HG03460 (cell line): ENCODE results near the gene CXCL6.

Experiments
- ATAC-seq: cut with Tn5 transposase; IDR thresholded peaks from one replicate; pipeline ENCODE4 v1.9.1; 2021; ENCODE audit not compliant: unreplicated experiment

The CXCL6 gene

DNA sequence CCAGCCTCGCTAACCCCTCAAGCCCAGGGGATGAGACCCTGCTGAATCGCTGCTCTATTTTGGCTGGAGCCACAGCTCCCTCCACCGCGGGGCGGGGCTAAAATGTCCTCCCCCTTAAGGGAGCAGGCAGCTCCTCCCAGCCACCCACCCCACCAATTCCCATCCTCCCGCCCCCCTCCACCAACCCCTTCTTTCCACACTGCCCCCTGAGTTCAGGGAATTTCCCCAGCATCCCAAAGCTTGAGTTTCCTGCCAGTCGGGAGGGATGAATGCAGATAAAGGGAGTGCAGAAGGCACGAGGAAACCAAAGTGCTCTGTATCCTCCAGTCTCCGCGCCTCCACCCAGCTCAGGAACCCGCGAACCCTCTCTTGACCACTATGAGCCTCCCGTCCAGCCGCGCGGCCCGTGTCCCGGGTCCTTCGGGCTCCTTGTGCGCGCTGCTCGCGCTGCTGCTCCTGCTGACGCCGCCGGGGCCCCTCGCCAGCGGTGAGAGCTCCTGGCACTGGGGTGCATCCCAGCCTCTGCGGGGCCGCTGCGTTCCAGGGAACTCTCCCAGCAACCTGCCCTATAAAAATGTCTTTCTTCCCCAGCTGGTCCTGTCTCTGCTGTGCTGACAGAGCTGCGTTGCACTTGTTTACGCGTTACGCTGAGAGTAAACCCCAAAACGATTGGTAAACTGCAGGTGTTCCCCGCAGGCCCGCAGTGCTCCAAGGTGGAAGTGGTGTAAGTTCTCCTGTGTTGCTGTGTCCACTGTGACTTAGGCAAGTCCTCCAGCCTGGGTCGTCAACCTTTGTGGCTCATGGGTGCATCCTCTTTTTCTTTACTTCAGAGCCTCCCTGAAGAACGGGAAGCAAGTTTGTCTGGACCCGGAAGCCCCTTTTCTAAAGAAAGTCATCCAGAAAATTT is at the start of gene CXCL6:
TSS of gene CXCL6 (plus strand) at position 306 of the 907 bp plus-strand sequence. CDS start at position 379, 73 bp downstream.
- ATAC-seq, result no peak

DNA sequence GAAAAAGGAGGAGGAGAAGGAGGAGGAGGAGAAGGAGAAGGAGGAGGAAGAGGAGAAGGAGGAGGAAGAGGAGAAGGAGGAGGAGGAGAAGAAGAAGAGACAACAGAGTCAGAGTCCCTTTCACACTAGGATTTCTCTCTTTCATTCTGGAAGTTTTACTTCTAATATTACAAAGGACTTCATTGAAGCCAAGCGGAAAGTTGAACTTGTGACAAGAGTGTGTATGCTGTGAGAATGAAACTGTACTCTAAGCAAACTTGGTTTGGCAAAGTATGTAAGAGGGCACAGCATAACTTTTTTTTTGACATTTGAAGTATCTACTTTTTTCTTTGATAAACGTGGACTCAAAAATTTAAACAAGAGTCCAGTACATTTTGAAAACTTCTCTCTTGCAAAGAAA is 48.1 kb upstream of the CXCL6 start:
- no peak for ATAC-seq

DNA sequence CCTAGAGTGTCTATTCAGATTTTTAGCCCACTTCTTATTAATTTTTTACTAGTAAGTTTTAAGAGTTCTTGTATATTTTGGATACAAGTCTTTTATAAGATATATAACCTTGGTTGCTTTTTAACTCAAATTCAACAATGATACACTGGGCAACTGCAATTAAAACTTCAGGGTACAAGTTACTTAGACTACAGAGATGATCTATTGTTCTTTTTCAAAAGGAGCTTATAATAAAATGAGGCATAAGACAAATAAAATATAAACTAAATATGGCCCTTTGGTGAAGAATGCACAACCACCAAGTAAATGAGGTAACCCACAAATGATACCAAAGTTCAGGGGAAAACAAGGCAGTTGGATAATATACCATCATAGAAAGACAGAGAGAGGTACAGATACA is 37.6 kb upstream of the CXCL6 start:
- no peak for ATAC-seq

DNA sequence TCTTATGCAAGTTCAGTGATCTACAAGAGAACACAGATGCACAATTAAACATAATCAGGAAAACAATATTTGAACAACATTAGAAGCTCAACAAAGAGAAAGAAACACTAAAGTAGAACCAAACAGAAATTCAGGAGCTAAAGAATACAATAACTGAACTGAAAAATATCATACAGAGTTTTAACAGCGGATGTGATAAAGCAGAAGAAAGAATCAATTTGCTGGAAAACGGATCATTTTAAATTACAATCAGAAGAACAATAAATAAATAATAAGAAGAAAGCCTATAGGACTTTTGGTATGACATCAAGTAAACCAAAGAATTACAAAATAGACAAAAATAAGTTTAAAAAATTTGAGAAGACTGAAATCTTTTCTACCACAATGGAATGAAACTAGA is 36.3 kb upstream of the CXCL6 start:
- no peak for ATAC-seq

DNA sequence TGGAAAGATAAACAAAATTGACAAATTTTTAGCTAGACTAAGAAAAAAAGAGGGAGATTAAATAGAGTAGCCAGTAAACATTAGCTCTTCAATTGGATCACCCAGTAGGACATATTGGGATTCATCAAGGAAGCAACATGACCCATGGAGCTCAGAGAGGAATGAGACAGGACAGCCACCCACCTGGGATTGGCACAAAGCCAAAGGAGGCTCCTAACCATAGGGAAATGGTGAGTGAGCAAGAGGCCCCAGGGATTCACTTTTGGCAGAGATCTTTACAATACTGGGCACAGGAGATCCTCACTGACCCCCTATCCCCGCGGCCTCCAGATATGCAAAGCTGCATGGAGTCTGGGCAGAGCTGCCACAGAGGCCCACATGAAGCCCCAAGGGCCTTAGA is 34.8 kb upstream of the CXCL6 start:
- no peak for ATAC-seq

DNA sequence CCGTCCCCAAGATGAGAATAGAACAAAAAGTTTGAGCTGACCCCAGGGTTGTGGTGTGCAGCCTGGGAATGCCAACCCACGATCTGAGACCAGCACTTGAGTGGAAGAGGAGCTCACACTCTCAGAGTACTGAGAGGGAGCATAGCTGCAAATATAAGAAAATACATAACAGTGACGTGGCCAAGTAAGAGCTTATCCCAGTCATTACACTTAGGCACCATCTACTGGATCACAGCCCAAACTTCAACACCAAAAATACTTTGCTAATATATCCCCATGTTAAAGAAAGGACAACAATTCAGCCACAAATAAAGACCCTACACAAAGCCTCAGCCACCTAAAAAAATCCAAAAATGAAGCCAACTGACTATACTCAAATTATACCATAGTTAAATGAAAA is 33.3 kb upstream of the CXCL6 start:
- no peak for ATAC-seq

DNA sequence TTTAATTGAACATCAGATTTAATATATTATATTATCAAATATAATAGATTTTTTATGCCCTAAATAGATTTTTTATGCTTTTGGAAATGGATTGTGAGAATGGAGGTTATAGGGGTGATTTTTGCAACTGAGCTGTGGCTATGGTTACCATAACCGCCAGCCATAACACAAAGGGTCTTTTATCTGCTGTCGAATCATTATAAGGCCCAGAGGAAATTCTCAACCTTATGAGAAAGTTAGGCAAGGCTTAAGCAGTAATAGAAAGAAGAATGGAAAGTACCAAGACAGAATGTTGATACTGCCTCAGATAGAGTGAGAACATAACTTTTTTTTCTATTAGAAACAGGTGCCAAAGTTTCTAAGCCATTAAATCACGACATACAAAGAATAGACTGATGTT is 26.3 kb upstream of the CXCL6 start:
- ATAC-seq, result no peak

DNA sequence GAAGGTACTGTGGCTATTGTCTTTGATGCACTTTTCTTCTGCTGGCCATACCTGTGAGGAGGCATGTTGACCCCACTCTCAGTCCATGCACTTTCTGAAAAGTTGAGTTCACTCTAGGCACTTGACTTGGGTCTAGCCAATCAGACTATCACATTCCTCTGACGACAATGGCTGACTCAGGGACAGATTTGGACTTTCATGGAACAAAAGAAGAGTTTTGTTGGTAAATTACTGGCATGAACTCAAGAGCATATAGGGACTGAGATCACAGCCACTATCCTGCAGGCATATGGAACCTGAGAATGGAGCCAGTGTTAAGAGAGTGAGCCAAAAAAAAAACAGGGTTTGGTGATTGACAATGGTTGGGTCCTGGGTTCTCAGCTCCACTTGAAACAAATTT is 24.6 kb upstream of the CXCL6 start:
- ATAC-seq, result no peak

DNA sequence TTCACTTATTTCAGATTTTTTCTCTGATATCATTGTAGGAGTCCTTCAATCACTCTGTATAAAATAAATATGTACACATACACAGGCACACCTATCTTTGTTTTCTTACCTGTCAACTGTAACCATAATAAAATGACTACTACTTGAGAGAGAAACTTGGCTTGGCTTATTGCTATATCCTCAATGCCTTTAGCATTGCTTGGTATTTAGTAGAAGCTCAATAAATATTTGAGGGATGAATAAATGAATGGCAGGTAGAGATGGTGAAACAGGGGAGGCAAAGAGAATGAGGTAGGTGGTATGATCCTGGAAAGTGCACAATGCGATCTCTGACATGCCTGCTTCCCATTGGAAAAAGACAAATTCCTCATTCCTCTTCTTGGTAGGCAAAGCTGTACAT is 21.8 kb upstream of the CXCL6 start:
- ATAC-seq, result no peak

DNA sequence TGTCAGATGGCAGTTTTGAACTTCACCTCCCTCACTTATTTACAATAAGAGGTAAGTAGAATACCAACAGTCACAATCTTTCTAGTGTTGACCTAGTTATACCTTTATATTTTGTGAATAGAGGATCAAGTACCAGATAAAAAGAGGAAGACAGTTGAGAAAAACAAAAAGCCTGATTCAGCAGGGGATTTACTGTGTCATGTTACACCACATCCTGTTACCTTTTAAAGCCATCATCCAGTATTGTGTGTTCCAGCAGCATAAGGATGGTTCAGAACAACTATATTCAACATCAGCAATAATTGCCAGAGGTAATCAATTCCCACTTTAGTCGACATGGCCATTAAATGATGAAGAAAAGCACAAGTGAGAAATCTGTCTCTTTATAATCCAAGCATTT is 21.3 kb upstream of the CXCL6 start:
- ATAC-seq, result no peak

DNA sequence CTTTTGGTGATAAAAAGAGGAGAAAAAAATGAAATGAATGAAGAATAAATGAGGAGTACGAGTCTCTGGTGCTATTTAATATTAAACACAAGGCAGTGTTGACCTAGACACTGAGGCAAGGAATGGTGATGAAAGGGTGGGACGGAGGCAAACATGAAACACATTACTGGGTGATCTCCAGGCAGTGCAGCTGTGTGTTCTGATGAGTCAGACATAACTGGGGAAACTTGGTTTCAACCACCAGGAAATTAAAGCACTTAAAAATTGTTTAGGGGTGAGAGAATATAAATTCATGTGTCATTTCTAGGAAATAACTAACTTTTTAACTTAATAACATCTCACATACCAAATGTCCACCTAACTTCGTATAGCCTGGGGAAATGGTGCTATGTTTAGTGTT is 19.7 kb upstream of the CXCL6 start:
- no peak for ATAC-seq

DNA sequence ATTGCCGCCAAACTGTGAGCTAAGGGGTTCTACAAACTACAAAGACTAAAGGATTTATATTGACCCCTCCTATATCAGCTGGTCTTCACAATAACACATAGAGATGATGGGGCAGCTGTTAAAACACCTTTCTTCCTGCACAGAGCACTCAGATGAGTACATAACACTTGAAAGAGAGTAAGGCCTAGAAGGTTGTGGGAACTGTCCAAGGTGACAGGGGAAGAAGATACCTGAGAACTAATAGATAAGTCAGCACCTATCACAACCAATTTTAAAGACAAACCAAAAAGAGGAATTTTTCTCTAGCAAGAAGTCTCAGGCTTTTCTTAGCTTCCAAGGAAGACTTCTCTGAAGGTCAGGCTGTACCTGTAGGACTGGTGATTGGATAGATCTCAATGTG is 19.1 kb upstream of the CXCL6 start:
- ATAC-seq, result no peak

DNA sequence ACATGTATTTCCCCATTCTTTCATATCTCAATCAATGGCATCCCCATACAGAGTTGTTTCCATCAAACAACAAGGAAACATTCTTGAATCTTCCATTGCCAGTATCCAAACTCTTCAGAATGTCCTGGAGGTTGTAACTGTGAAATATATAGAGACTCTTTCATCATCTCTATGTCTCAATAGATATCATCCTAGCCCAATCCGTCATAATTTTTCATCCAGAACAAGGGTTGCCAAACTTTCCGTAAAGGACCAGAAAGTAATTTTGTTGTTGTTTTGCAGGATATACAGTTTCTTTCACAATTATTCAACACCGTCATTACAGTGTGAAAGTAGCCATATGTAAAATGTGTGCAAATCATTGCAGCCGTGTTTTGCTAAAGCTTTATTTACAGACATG is 15.2 kb upstream of the CXCL6 start:
- ATAC-seq, result no peak

DNA sequence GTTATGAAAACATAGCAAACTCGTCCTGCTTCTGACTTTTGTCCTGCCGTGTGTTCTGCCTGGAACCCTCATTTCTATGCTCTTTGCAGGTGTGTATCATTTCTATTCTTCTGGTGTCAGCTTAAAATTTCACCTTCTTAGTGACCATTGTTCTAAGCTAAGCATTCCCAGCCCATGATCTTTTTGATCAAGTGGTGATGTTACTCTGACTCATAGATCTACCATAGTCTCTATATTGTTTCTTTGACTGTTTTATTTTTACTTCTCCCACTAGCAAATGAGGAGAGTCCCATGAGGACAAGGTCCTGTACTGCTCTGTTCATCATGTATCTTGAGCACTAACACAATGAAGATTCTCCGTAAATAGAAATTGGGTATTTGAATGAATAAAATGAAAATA is 14.1 kb upstream of the CXCL6 start:
- no peak for ATAC-seq

DNA sequence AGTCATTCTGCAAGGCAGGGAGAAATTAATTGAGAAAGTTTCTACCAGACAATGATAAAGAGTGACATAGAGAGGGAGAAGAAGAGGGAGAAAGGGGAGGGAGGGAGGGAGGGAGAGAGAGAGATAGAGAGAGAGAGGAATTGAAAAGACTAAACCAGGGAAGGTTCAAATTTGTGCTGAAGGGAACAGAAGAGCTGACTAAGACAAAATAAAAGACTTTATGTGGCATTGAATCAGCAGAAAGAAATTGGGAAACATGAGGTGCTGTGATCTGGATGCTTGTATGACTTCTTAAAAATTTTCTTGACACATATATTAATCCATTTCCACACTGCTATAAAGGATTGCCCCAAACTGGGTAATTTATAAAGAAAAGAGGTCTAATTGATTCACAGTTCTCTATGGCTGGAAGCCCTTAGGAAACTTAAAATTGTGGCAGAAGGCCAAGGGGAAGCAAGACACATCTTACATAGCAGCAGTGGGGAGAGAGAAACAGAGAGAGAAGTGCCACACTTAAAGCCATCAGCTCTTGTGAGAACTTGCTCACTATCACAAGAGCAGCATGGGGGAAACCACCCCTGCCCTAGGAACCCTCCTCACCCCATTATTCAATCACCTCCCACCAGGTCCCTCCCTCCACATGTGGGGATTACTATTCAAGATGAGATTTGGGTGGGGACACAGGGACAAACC is 13.5 kb upstream of the CXCL6 start:
- ATAC-seq, result no peak

DNA sequence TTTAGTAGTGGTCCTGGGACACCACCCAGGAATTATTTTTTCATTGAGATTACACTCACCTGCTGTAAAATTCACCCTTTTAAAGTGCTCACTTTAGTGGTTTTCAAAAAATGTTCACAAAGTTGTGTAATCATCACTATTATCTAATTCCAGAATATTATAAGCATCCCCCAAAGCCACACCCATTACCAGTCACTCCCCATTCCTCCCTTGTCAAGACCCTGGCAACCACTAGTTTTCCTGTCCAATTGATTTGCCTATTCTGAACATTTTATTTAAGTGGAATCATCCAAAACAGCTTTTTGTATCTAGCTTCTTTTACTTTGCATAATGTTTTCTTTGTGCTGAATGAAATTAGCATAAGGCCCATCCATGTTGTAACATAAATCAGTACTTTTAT is 12.7 kb upstream of the CXCL6 start:
- ATAC-seq, result no peak

DNA sequence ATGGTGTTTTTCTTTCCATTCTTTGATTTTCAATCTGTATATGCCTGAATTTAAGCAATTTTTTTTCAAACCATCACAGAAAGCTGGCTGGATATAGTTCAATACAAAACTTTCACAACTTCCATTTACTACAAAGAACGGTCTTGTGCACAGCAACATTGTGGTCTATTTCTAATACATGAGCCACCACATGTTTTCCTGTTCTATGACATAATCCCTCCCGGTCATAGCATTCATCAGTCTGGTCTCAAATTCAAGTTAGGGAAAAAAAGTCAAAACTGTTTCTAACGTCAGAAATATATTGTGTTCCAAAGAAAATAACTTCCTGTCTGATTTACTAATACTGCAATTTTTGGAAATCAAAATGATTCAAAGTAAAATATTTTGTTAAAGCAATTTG is 7.5 kb upstream of the CXCL6 start:
- no peak for ATAC-seq

DNA sequence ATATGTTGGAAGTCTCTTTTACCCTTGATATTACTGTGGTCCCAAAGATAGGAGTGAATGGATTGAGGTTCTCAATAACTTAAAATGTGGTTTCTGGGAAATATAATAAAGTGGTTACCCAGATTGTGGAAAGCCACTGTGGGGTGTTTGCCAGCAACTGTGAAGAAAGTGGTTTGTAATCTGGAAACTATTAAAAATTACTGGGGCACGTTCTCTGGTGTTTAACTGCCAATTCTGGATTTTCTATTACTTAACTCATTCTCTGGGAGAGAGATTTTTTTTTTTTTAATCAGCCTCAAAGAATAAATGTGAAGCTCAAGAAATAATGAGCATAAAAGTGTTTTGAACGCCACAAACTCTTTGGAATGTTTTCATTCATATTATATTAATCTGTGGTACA is 4.9 kb upstream of the CXCL6 start:
- no peak for ATAC-seq

DNA sequence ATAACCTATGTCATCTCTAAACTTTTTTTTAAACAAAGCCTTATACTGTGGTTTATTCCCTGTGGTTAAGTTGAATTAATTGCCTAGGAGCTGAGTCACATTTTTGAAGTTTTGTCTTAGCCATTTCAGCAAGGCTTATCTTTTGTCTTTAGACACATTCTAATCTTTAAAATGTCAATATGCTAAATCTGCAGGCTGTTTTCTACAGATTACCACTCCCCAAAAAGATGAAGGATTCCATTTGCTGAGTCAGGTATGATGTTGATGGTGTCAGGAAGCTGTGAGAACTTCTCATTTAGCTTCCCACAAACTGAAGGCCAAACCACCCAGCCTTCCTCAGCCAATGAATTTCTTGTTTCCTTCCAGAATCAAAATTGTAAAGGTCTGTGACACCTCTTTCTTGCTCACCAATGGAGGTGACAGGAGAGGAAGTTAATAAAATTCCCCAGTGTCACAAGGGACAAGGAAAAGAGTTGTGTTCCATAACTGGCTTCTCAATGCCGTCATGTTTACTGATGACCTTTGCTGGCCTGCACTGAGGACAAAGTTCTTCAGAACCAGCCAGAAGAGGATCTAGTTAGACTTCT is 3.7 kb upstream of the CXCL6 start:
- ATAC-seq, result no peak

DNA sequence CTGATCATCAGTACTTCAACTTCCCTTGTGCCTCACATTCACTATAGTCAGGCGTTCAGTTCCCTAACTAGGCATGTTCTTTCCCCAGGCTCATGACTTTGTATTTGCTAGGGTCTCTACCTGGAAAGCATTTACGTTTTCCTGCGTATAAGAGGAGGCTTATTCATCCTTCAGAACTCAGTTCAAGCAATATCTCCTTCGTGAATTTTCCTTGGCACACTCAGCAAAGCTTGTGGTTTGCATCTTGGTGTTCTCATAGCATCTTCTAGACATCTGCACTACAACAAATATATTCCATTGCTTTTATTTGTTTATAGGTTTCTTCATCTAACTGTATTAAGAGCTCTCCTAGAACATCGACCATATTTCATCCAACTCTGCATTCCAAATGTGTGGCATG is 2.6 kb downstream of the CXCL6 start:
- ATAC-seq, result no peak

DNA sequence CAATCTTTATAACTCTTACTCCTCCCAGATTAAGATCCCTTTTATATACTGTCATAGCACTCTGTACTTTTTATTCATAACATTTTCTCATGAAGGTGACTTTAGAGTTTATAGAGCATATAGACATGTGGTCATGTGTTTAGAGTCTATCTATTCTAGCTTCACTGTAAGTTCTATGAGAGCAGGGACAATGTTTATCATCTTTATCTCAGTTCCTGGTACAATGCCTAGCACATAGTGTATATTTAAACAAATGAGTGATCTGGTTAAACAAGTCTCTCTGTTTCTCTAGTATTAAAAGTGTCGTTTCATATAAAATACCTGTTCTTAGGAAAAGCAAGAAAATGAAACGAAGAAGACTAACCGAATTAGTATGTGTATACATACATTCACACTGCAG is 3.2 kb downstream of the CXCL6 start:
- no peak for ATAC-seq

DNA sequence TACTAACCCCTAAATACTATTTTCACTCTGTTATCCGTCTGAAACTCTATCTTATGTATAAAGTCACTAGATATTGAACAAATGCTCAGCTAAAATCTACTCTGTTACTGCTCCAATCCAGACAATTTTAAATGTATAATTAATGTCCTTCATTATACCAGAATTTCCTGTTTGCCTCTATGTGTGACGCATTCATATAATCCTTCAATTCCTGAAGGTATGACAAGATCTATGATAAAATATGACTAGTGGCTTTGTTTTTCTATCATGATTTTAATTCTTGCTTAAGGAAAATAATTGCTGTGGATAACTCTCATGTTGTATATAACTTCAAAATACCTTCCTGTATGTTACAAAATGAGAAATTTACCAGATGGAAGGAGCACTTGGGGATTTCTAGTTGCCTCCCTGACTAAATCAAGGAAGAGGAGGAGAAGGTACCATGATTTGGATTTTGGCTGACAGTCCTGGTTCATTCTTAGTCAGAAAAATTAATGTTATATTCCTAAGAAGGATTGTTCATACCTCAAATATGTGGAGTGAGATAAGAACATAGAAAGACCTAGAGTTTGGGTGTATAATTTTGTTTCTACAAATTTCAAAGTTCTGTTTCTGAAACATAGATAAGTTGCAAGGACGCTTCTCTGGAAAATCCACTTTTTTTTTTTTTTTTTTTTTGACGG is 4.9 kb downstream of the CXCL6 start:
- ATAC-seq, result no peak
